ENCODE data around the gene TRIM61. TPM values are rescaled to one million over a fixed set of nuclear protein-coding genes. Genes with fewer than 3 reads are reported as not detected.

Gene TRIM61
- total and polyA plus RNA-seq, 9 of the 15 experiments (the other 6 are each of a cell fraction or from before 2014, with no cell fraction given) = 0.07 to 0.92 (median 0.42) TPM

- TF ChIP-seq HMG20B (CRISPR knock-in tag; IDR thresholded peaks at IDR 0.05) = no peak
- TF ChIP-seq NKRF (IDR thresholded peaks at IDR 0.05; ENCODE audit: borderline replicate concordance) = no peak
- no peak for TF ChIP-seq PYGO2 (tag; IDR thresholded peaks at IDR 0.05)
- TF ChIP-seq RREB1 (CRISPR knock-in tag; IDR thresholded peaks at IDR 0.05) = no peak
- TF ChIP-seq ZNF561 (CRISPR knock-in tag; conservative IDR thresholded peaks at IDR 0.05) = no peak
Observed at GRCh38 chr4:165006886-165007285, 29.4 kb upstream of the TRIM61 start (continued).

Data from K562 (cell line).